Raji (cell line): ENCODE data around the gene SGPL1.

Experiments used
- POLR2A ChIP-seq: IDR thresholded peaks from 2 replicates; pipeline ENCODE4 v1.6.1; 2011; ENCODE audit warnings: low read depth, low read length, control low read depth; ENCODE audit not compliant: insufficient read depth

The SGPL1 gene

DNA sequence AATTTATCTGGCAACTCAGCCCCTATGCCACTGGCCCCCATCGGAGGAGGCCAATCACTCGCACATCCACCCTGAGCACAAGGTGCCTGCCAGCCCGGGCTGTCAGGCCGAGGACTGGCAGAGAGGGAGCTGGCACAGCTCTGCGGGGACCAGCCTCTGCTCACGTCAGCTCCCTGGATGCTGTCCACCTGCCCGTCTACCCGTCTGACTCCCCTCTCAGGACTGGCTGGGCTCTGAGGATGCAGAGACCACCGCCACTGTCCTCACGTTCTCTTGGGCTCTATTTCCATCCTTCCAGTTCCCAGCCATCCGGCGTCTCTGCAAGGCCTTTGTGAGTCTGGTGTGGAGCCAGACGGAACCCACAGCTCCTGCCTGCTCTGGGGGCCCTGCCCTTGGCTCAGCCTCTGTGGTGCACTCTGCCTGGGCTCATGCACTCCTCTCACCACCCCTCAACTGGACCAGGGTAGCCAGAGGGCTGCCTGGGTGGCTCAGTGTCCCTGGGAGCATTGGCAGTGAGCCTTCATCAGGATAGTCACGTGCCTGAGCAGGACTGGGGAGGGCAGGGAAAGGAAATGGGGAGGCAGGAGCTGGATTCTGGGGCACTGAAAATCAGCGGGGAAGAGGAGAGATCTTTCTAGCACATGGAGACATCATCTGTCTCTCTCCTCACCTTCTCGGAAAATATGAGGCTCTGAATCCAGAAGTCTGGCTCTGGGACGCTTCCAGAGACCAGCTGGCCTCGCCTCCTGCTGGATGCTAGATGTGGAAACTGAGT, 110.7 kb downstream of the SGPL1 start:
- TF ChIP-seq POLR2A: no peak

DNA sequence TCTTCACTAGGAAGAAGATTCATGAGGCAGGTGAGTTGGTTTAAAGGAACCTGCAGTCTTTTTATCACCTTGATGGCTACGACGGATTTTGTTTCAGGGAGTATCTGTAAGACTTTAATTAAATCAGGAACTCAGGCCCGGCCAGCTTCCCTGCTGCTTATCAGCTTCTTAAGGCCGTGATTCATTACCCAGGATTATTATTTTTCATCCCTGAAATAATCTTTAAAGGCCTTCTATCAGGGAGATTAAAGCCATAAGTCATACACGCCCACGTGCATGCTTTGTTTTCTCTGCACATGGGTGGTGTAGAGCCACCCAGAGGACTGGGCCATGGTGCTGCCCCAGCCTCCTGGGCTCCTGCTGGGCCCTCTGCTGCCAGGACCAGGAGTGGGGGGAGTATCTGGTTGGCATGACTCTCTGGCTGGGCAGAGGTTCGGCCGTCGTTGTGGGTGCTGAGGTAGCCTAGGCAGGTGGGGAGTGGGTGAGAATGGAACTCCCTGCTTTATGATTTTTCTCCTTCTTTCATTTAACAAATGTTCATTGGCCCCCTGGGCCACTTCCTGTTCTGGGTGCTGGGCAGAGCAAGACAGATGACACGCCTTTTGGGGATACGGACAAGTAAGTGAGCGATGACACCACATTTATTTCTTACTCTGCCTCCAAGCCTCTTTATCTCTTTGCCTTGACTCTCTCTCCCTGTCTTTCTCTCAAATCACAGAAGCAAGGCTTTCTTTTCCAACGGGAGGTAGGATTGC, 111.6 kb downstream of the SGPL1 start:
- TF ChIP-seq POLR2A: no peak

DNA sequence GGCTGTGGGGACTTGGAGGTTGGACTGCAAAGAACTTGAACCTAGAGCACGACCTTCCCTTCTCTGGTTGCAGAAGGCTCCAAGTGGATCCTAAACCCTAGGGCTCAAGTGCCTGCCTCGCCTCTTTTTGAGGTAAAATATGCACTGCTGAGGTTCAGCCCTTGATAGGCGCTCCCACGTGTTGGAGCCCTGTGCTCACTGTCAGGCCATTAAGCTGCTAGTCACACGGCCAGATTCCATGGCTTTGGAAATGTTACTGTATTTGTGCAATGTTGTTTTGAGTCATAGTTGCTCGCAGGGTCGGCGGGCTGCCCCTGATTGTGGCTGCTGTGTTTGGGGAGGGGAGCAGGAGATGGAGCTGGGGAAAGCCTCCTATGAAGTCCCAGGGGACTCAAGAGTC, 112.4 kb downstream of the SGPL1 start:
- no peak for TF ChIP-seq POLR2A

- TF ChIP-seq POLR2A: no peak
These were observed 114.7 kb downstream of the SGPL1 start for GRCh38 chr10:70930263-70931000.
